Measurements from ENCODE around the gene ADCY2.

Gene ADCY2

DNA sequence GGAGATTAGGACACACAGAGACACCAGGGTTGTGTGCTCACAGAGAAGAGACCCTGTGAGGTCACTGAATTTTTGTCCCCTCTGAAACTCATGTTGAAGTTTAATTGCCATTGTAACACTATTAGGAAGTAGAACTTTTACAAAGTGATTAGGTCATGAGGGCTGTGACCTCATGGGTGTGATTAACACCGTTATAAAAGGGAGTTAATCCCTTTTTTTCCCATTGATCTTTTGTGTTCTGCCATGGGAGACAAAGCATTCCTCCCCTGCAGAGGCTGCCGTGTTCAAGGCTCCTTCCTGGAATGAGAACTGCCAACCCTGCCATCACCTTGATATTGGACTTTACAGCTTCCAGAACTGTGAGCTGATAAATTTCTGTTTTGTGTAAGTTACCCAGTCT is 221.0 kb downstream of the ADCY2 start:
- H3K4me3 ChIP-seq (ENCODE audit: low read depth, low read length), result no peak overlapping the region
- TF ChIP-seq, protein P1, sequence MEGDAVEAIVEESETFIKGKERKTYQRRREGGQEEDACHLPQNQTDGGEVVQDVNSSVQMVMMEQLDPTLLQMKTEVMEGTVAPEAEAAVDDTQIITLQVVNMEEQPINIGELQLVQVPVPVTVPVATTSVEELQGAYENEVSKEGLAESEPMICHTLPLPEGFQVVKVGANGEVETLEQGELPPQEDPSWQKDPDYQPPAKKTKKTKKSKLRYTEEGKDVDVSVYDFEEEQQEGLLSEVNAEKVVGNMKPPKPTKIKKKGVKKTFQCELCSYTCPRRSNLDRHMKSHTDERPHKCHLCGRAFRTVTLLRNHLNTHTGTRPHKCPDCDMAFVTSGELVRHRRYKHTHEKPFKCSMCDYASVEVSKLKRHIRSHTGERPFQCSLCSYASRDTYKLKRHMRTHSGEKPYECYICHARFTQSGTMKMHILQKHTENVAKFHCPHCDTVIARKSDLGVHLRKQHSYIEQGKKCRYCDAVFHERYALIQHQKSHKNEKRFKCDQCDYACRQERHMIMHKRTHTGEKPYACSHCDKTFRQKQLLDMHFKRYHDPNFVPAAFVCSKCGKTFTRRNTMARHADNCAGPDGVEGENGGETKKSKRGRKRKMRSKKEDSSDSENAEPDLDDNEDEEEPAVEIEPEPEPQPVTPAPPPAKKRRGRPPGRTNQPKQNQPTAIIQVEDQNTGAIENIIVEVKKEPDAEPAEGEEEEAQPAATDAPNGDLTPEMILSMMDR (IDR thresholded peaks at IDR 0.05; ENCODE audit: low read depth, low read length), result no peak

DNA sequence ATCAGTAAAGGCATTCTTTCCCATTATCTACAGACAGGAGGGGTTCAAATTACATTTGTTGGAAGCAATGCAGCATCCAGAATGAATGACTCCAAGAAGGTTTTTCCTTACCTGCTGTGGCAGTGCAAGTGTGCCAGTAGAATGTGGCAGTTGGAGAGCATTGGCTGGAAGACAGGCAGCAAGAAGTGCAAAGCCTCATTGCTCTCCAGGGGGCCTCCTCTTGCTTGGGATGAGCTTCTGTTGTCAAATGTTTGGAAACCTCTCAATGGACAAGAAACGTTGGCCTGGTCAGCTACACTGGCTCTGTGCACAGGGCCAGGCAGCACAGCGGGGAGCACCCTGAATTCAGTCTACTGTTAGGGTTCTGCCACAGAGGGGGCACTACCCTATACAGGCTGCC is 226.6 kb downstream of the ADCY2 start:
- TF ChIP-seq, protein P1 (IDR thresholded peaks at IDR 0.05; ENCODE audit: low read depth, low read length), result no peak
- H3K4me3 ChIP-seq (ENCODE audit: low read depth, low read length), result no peak overlapping the region

DNA sequence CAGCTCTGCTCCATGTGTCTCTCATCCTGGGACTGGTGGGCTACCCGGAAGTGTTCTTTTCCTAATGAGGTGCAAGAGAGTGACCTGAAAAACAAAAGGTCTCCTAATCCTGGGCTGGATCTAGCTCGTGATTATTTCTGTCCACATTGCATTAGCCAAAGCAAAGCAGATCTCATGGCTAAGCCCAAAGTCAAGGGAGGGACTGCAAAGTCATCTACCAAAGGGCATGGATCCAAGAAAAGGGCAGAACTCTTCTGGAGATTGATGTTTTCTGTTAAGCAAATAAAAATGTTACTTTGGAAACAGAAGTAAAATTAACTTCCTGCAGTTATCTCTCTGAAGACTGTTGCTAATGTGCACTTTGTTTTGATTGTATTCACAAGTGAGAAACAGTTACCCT is 229.8 kb downstream of the ADCY2 start:
- no peak overlapping the region for H3K4me3 ChIP-seq (ENCODE audit: low read depth, low read length)
- TF ChIP-seq, protein P1 (IDR thresholded peaks at IDR 0.05; ENCODE audit: low read depth, low read length), result no peak

DNA sequence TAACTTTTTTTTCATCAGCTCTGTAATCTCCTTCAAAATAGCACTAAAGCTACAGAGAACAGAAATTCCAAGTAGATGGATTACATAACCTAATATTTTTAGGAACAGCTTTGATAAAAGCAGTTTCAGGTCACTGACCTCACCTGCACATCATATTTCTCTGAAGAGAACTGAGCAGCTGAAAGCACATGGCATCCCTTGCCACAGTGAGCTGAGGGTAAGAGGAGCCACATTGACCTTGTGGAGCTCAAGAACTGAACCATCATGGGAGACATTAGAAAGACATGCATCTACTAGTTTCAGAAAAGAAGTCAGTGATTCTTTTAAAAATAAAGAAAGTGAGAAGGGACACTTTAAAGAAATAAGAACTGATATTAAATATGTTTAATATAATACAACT is 232.3 kb downstream of the ADCY2 start:
- no peak overlapping the region for H3K4me3 ChIP-seq (ENCODE audit: low read depth, low read length)
- TF ChIP-seq, protein P1 (IDR thresholded peaks at IDR 0.05; ENCODE audit: low read depth, low read length), result no peak

DNA sequence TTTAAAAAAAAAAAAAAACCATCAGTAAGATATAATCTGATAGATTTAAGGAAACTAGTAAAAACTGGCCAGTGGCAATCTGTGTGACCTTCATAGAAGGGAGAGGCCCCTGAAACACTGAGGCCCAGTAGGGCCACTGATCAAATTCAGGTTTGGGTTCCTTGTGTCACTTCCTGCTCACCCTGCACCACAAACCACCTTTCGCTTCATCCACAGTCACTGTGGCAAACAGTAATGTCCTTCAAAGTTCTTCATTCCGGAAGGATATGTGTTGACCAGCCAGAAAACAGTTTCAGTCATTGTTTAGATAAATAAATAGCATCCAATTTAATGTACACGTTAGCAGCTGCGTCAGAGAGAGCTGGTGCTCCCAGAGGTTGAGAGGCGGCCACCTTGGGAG is 232.9 kb downstream of the ADCY2 start:
- TF ChIP-seq, protein P1 (IDR thresholded peaks at IDR 0.05; ENCODE audit: low read depth, low read length), result no peak
- H3K4me3 ChIP-seq (ENCODE audit: low read depth, low read length), result no peak overlapping the region

DNA sequence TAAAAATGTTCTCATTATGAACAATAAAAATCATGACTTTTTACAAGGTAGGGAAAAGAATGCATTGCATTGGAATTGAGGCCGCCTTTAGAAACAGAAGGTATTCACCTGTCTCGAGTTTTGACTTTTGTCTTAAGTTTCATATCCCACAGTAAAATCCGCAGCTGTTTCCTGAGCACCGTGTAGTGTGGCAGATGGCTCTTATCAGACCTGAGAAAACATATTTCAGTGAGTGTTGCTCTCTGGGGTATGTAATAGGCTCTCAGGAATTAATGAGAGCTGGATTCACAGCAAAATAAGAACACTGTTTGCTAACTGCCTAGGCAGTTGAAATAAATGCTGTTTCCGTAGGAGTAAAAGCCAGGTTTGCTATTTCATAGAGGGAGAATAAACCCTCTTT is 233.6 kb downstream of the ADCY2 start:
- no peak overlapping the region for H3K4me3 ChIP-seq (ENCODE audit: low read depth, low read length)
- TF ChIP-seq, protein P1 (IDR thresholded peaks at IDR 0.05; ENCODE audit: low read depth, low read length), result no peak

DNA sequence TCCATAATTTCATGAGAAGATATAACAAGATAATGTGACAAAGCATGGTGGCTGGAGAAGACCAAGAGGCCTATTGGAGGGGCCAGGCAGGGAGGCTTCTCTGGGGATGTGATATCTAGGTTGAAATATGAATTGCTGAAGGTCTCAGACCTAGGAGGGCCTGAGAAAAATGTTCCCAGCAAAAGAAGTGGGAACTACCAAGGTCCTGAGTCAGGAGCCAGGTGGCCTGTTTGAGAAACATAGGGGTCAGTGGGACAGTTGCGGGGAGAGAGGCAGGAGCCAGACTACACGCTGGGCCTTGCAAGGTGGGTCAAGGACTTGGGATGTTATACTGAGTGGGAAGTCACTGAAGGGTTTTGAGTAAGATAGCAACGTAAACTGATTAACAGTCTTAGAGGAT is 238.9 kb downstream of the ADCY2 start:
- TF ChIP-seq, protein P1 (IDR thresholded peaks at IDR 0.05; ENCODE audit: low read depth, low read length), result no peak

More for the DNA sequence above, 238.9 kb downstream of the ADCY2 start:
- no peak overlapping the region for H3K4me3 ChIP-seq (ENCODE audit: low read depth, low read length)
